GM10248 (cell line): Measurements from ENCODE around the gene MTSS2.

Experiments
- CTCF ChIA-PET: fragments of 300-600 bp; sonication (Branson Sonifier 250); formaldehyde crosslinking; extraction: SDS; loops from one replicate; lab custom pipeline; 2021; ENCODE audit warnings: antibody characterized with exemption; lab: Yijun Ruan, JAX
- POLR2A ChIA-PET: fragments of 350-650 bp; sonication (Branson Sonifier 250); formaldehyde crosslinking; extraction: SDS; loops from one replicate; lab custom pipeline; 2020; ENCODE audit warnings: antibody characterized with exemption; lab: Yijun Ruan, JAX
- DNase-seq: peaks from one replicate; pipeline ENCODE4 v3.0.0; 2012; ENCODE audit errors: extremely low spot score
- CTCF ChIP-seq: IDR thresholded peaks from 2 replicates; pipeline ENCODE4 v1.5.1; 2012; ENCODE audit warnings: mild to moderate bottlenecking, low read depth; ENCODE audit errors: extremely low read depth, missing control alignments, control extremely low read depth

MTSS2 gene

DNA sequence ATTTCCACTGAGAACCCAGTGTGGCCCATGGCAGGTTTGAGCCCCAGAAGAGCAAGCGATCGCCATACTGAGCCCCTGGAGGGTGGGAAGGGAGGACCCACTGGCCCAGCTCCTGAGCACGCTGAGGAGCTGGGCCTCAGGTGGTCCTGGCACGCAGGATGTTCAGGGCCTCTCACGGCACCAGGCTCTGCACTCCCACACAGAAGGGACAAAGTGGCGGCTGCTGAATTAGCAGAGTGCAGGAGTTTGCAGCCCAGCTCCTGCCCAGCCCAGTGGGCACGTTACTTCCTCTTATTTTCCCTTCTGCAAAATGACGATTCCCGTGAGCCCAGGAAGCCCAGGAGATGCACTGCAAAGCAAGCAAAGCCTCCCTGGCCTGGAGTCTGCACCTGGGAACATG is 42.3 kb upstream of the MTSS2 start:
- no peak for TF ChIP-seq CTCF
- ChIA-PET POLR2A (no interaction called here), CTCF (interaction anchor here (0.9 to 1.5 kb wide), 4 partner anchors 10 to 74 kb away, joined by 3 to 5 read pairs (median 3); no protein-coding TSS in a partner anchor)
- DNase-seq: no peak

DNA sequence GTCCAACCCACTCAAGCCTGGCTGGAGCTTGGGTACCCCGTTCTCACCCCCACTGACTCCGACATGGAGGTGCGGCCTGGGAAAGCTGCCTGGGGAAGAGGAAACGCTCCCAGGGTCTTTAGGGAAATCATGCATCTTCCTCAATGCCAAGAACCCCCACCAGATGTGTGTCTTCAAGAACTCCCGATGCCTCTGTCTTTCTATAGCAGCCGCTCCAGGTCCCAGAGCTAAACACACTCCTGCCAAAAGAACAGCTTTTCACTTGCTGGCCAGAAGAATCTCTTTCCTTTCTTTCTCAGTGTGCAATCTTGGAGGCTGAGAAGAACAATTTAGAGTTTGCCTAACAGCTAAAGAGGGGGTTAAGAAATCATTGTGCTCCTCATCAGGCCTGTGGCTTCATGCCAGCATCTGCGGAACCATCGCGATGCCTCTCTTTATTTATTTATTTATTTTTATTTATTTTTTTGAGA is 41.1 kb upstream of the MTSS2 start:
- CTCF ChIA-PET: no interaction called here
- TF ChIP-seq CTCF: no peak
- DNase-seq: no peak
- POLR2A ChIA-PET: no interaction called here

DNA sequence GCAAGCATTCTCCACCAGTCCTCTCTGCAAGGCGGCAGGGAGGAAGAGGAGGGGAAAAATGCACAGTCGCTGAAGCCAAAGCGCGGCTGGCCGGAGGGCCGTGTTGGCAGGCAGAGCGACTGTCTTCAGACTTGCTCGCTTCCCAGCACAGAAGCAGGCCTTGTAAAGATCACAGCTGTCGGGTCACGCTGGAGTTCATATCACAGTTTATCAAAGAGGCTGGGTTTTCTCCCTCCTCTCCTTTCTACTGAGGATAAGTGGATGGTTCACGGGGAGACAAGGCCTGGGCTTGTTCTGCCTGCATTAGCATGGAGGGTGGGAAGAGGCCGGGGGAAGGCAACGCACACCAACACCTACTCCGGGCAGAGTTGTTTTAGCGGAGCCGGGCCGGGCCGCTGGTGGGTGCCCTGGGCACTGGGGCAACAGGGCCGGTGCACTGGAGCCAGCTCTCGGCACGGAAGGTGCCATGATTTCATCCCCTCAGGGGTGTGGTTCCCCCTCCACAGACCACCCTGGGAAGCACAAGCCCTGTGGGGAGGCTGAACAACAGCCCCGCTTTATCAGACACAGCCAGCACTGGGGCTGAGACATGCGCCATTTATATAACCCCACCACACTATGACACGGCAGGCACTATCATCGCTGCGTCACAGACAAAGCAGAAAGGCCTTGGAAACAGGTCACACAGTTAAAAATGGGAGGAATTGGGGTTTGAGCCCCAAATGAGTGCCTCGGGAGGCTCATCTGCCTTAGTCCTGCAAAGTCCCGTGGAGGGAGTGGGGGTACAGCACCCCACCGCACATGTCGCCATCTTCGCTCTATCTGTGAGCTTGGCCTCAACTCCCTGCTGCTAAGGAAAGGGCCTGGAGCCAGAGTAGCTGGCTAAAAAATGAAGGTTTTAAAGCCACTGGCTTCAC is 40.3 kb upstream of the MTSS2 start:
- CTCF ChIA-PET: no interaction called here
- DNase-seq: no peak
- POLR2A ChIA-PET: no interaction called here
- TF ChIP-seq CTCF: no peak

- ChIA-PET CTCF (interaction anchor here (0.9 kb wide), 1 partner anchor 46 kb away, joined by 4 read pairs; no protein-coding TSS in a partner anchor), POLR2A (no interaction called here)
- no peak for TF ChIP-seq CTCF
- no peak for DNase-seq
These were observed 39.4 kb upstream of the MTSS2 start for GRCh38 chr16:70725024-70725911.

DNA sequence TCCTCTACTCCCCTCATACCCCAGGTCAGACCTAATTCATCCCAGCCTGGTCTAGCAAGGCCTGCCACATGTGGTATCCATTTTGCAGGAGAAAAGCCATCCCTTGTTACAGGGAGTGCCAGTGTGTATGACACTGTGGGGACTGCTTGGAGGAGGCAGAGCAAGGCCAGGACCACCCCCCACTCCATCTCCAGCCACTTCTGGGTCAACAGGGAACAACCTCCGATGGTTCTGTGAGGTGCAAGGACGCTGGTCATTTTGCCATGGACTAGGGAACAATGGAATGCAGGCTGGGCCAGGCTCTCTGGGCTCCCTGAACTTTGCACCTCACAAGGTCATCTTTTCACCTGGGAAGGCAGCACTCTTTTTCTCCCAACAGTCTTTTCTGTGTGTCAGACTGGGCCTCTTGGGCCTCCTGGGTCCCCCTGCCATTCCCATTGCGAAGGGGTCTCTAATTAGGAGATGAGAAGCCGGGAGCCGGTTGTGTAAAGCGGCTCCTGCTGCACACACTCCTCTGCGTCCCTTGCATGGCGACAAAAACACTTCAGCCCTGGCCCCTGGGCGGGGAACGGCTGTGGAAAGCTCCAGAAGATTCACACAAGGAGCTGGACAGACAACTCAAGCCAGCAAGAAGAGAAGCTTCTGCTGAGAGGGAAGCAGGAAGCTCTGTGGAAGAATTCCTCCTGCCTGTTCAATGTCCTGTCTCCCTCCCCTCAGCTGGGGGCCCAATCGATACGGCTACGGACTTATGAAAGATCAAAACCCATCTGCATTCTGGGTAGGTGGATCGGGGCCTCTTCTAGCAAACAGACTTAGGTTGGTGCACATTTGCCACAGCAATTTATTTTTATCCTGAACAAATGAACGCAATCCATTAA is 38.5 kb upstream of the MTSS2 start:
- DNase-seq: no peak
- no peak for TF ChIP-seq CTCF
- POLR2A ChIA-PET: no interaction called here
- CTCF ChIA-PET: interaction anchor here (0.9 kb wide), 1 partner anchor 47 kb away, joined by 4 read pairs; no protein-coding TSS in a partner anchor
